NOMO-1 treated with dmso at 0.1 percent for 144 hours (cell line): ENCODE results near the gene ELANE.

Source experiments
- DNase-seq: peaks from one replicate; lab custom pipeline; 2025; ENCODE audit not compliant: unreplicated experiment; lab: John Stamatoyannopoulos, UW

The ELANE gene

GRCh38 chr19:852136-853013, at the start of gene ELANE:
Gene ELANE, plus strand, starts transcription at chr19:852303. Its CDS starts 26 bp downstream, at chr19:852329.
- DNase-seq = peak; percentile 69

GRCh38 chr19:802498-803098, 49.5 kb upstream of the ELANE start:
- DNase-seq = no peak

GRCh38 chr19:803099-803561, 49.0 kb upstream of the ELANE start:
- no peak for DNase-seq

GRCh38 chr19:803686-804418, 48.3 kb upstream of the ELANE start:
- no peak for DNase-seq

GRCh38 chr19:804419-805165, 47.5 kb upstream of the ELANE start:
- no peak for DNase-seq

- no peak for DNase-seq
Observed at GRCh38 chr19:805166-805551, 46.9 kb upstream of the ELANE start.

GRCh38 chr19:805600-806550, 46.2 kb upstream of the ELANE start:
- no peak for DNase-seq

GRCh38 chr19:806815-807421, 45.2 kb upstream of the ELANE start:
- no peak for DNase-seq

GRCh38 chr19:807627-808422, 44.3 kb upstream of the ELANE start:
- DNase-seq = no peak

GRCh38 chr19:808423-808775, 43.7 kb upstream of the ELANE start:
- DNase-seq = no peak

- DNase-seq = no peak
Observed at GRCh38 chr19:810077-810855, 41.8 kb upstream of the ELANE start.

GRCh38 chr19:810883-811489, 41.1 kb upstream of the ELANE start:
- DNase-seq = no peak

- DNase-seq = no peak
Observed at GRCh38 chr19:811506-812048, 40.5 kb upstream of the ELANE start.

GRCh38 chr19:812049-812746, 39.9 kb upstream of the ELANE start:
- no peak for DNase-seq

- DNase-seq = no peak
Observed at GRCh38 chr19:812747-813218, 39.3 kb upstream of the ELANE start.
